Fibroblast of lung (primary cell): ENCODE data around the gene WDFY2. TPM values are rescaled to one million over a fixed set of nuclear protein-coding genes. Genes with fewer than 3 reads are reported as not detected.

Experiments used
- DNase-seq, 2 donors: peaks; one replicate each; pipeline versions ENCODE4 v3.0.0 to v3.0.0-alpha.2; 2010; ENCODE audit warnings: low read depth in 2 of 2
- H2AFZ ChIP-seq: 2 replicates; pipeline ENCODE4 v1.5.1; 2012; ENCODE audit warnings: low read length, control low read depth, inconsistent platforms
- H3K27ac ChIP-seq: 2 replicates; pipeline ENCODE4 v1.5.1; 2011; ENCODE audit warnings: low read length, control low read depth; ENCODE audit not compliant: insufficient read depth
- H3K27me3 ChIP-seq: 2 replicates; pipeline ENCODE4 v1.5.1; 2011; ENCODE audit warnings: mild to moderate bottlenecking, low read length; ENCODE audit not compliant: control insufficient read depth, insufficient read depth
- H3K36me3 ChIP-seq: 2 replicates; pipeline ENCODE4 v1.5.1; 2011; ENCODE audit warnings: low read length; ENCODE audit not compliant: control insufficient read depth, insufficient read depth
- H3K4me1 ChIP-seq: 2 replicates; pipeline ENCODE4 v1.5.1; 2011; ENCODE audit warnings: low read length; ENCODE audit not compliant: control insufficient read depth, insufficient read depth; ENCODE audit errors: extremely low read depth
- H3K4me2 ChIP-seq: 2 replicates; pipeline ENCODE4 v1.5.1; 2011; ENCODE audit warnings: low read length, control low read depth; ENCODE audit not compliant: insufficient read depth; ENCODE audit errors: extremely low read depth
- H3K4me3 ChIP-seq, 4 experiments: fragments of 200-600 bp in 1 of 4; sonication (generic) in 1 of 4; replicated peaks in 1 of 4; 2 replicates each; pipeline ENCODE4 v1.5.1; 2011 to 2016; ENCODE audit warnings: low read length in 4 of 4, low read depth in 3 of 4, mild to moderate bottlenecking in 3 of 4, control low read depth in 2 of 4, inconsistent platforms in 1 of 4, mixed read lengths in 1 of 4; ENCODE audit not compliant: insufficient read depth in 1 of 4; ENCODE audit errors: control extremely low read depth in 1 of 4
- H3K79me2 ChIP-seq: 2 replicates; pipeline ENCODE4 v1.5.1; 2012; ENCODE audit warnings: mild to moderate bottlenecking, low read length, inconsistent platforms; ENCODE audit not compliant: control insufficient read depth, insufficient read depth
- H3K9ac ChIP-seq: 2 replicates; pipeline ENCODE4 v1.5.1; 2011; ENCODE audit warnings: mild to moderate bottlenecking, low read length, control low read depth; ENCODE audit not compliant: insufficient read depth
- H3K9me3 ChIP-seq: 2 replicates; pipeline ENCODE4 v1.5.1; 2012; ENCODE audit warnings: low read depth, low read length; ENCODE audit not compliant: control insufficient read depth, insufficient read depth
- H4K20me1 ChIP-seq: 2 replicates; pipeline ENCODE4 v1.5.1; 2011; ENCODE audit warnings: low read length; ENCODE audit not compliant: control insufficient read depth, insufficient read depth; ENCODE audit errors: extremely low read depth
- EZH2 ChIP-seq: IDR thresholded peaks from 2 replicates; pipeline ENCODE4 v1.5.1; 2012; ENCODE audit warnings: low read length, control low read depth, mild to moderate bottlenecking; ENCODE audit errors: missing control alignments
- polyA plus RNA-seq, 2 donors: library from polyadenylated mRNA; depleted of rRNA in 1 of 2; stranded (reverse) in 1 of 2; unstranded in 1 of 2; fragments of >200 nt; gene quantifications; 2 replicates each; pipeline ENCODE4 v1.2.1, GENCODE V29; 2011 to 2012; ENCODE audit warnings: missing spikeins in 1 of 2
- total RNA-seq: library from RNA; depleted of rRNA; stranded (reverse); fragments of >200 nt; gene quantifications from 2 replicates; pipeline ENCODE4 v1.2.1, GENCODE V29; 2014
- TF ChIP-seq, protein P1 (sequence below), 2 donors: IDR thresholded peaks in 1 of 2; conservative IDR thresholded peaks in 1 of 2; 1 replicate in 1 of 2; 2 replicates in 1 of 2; pipeline ENCODE4 v1.5.1; 2011 to 2012; ENCODE audit warnings: low read length in 2 of 2, control low read depth in 1 of 2, inconsistent platforms in 1 of 2, low read depth in 1 of 2, mild to moderate bottlenecking in 1 of 2

The WDFY2 gene
- total and polyA plus RNA-seq, 2 donors (not counting 1 experiment from before 2014, with no cell fraction given), result 4.9 to 9.2 TPM

DNA sequence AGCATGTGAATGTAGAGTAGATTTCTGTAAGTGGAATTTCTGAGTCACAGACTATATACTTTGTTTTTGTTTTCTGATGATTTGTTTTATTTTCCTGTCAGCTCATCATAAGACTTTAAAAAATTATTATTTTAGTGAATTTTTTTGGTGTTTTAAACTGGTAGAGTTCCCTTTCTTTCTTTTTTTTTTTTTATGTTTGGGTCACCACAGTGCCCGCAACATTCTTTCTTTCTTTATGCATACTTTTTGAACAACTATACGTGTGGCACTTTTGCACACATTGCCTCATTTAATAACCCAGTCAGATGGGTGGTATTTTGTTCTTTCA is 46.0 kb downstream of the WDFY2 start:
- H3K4me1 ChIP-seq, result peaks cover 5% of the 10 kb centered on the region
- H3K79me2 ChIP-seq, result peaks cover 31% of the 10 kb centered on the region
- no peaks in the 10 kb centered on the region for H4K20me1 ChIP-seq
- no peak overlapping the region for H3K4me3 ChIP-seq
- TF ChIP-seq, protein P1, sequence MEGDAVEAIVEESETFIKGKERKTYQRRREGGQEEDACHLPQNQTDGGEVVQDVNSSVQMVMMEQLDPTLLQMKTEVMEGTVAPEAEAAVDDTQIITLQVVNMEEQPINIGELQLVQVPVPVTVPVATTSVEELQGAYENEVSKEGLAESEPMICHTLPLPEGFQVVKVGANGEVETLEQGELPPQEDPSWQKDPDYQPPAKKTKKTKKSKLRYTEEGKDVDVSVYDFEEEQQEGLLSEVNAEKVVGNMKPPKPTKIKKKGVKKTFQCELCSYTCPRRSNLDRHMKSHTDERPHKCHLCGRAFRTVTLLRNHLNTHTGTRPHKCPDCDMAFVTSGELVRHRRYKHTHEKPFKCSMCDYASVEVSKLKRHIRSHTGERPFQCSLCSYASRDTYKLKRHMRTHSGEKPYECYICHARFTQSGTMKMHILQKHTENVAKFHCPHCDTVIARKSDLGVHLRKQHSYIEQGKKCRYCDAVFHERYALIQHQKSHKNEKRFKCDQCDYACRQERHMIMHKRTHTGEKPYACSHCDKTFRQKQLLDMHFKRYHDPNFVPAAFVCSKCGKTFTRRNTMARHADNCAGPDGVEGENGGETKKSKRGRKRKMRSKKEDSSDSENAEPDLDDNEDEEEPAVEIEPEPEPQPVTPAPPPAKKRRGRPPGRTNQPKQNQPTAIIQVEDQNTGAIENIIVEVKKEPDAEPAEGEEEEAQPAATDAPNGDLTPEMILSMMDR (conservative IDR thresholded peaks at IDR 0.05 in 1 of 2, IDR thresholded peaks at IDR 0.05 in 1 of 2; ENCODE audit: low read depth in 1 of 2, low read length in 2 of 2), result no peak
- no peak for TF ChIP-seq EZH2
- H3K9me3 ChIP-seq, result no peaks in the 10 kb centered on the region
- H3K27me3 ChIP-seq, result no peaks in the 10 kb centered on the region
- H3K36me3 ChIP-seq, result no peaks in the 10 kb centered on the region
- H3K27ac ChIP-seq, result no peak overlapping the region
- H3K9ac ChIP-seq, result no peak overlapping the region
- H3K4me2 ChIP-seq, result no peak overlapping the region
- H2AFZ ChIP-seq, result no peak overlapping the region
- no peak for DNase-seq

DNA sequence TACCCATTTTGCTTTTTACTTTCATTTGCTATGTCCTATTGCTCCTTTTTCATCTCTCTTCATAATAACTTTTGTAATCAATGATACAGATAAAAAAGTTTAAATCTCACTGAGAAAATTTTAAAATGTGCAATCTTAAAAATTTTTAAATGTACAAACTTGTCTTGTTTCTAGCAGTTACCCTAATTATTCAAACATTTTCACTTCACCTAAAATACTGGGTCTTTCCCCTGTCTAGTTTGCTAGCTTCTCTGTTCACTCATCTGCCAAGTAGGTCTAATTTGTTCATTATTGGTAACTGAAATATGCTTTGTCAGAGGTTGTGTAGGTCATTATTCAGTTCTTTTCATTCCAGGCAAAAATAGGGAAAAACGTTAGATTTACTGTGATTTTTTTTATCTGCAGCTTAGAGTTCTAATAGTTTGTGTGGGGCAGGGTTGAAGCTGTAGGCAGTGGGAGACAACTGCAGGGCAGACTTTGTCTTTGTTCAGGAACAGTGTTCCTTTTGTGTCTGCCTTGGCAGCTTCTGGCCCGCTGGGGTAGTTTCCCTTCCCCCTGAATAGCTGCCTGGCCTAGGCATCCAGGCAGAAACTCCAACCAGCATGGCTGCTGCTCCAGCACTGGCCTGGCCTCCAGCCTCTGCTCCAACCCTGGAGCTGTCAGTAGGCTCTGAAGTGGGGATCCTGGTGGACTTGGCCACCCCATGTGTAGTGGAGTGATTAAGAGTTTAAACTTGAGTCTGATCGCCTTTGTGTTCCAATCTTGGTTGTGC is 48.5 kb downstream of the WDFY2 start:
- H4K20me1 ChIP-seq, result no peaks in the 10 kb centered on the region
- H3K9me3 ChIP-seq, result no peaks in the 10 kb centered on the region
- H3K36me3 ChIP-seq, result no peaks in the 10 kb centered on the region
- peaks cover 35% of the 10 kb centered on the region for H3K79me2 ChIP-seq
- H3K4me2 ChIP-seq, result peak overlapping the region; percentile 44
- peak overlapping the region; percentile 1 for H3K9ac ChIP-seq
- H2AFZ ChIP-seq, result no peak overlapping the region
- DNase-seq, result no peak
- H3K4me1 ChIP-seq, result peaks cover 5% of the 10 kb centered on the region
- H3K27me3 ChIP-seq, result no peaks in the 10 kb centered on the region
- peak overlapping the region; percentile 20 for H3K27ac ChIP-seq
- TF ChIP-seq EZH2, result no peak
- TF ChIP-seq, protein P1 (conservative IDR thresholded peaks at IDR 0.05 in 1 of 2, IDR thresholded peaks at IDR 0.05 in 1 of 2; ENCODE audit: low read depth in 1 of 2, low read length in 2 of 2), result no peak
- no peak overlapping the region for H3K4me3 ChIP-seq

DNA sequence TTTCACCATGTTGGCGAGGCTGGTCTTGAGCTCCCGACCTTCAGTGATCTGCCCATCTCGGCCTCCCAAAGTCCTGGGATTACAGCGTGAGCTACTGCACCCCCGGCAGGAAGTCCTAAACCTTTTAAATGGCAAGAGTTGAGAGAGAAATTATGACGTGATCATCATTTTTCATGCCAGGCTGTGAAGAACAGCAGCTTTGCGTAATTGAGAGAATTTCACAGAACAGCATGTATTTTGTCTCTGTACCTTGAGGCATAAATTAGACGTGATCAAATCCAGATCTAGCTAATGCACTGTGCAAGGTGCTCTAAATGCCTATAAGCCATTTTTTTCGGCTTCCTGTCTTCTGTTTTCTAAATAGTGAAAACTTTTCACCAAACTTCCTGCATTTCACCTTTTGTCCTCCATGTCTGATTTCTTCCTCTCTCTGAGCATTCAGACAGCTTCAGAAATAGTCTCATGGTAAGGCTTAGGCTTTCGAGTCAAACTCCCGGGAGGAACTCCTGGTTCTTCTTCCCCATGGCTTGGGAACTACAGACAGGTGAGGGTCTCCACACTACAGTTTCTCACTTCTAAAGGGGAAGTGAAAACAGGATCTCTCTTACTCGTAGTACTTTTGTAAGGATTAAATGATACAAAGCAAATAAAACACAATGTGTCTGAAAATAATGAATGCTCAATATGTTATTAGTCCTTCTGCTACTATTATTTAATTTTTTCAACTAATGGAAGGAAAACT is 51.0 kb downstream of the WDFY2 start:
- Histone ChIP-seq H3K36me3 (no peaks in the 10 kb centered on the region), H2AFZ (no peak overlapping the region), H3K9ac (no peak overlapping the region), H3K4me1 (peaks cover 6% of the 10 kb centered on the region), H3K27ac (no peak overlapping the region), H3K4me2 (no peak overlapping the region), H3K9me3 (no peaks in the 10 kb centered on the region), H4K20me1 (no peaks in the 10 kb centered on the region), H3K27me3 (no peaks in the 10 kb centered on the region), H3K4me3 (no peak overlapping the region), H3K79me2 (peaks cover 39% of the 10 kb centered on the region)
- no peak for TF ChIP-seq EZH2
- no peak for DNase-seq
